Lung (tissue), 12 donors: ENCODE measurements around the gene MRTFA. TPM values are rescaled to one million over a fixed set of nuclear protein-coding genes. Genes with fewer than 3 reads are reported as not detected.

Source experiments
- ATAC-seq: fragments of 200-7000 bp; cut with Tn5 transposase; one replicate; pipeline ENCODE4 v1.9.1; 2020; ENCODE audit warnings: moderate number of reproducible peaks; ENCODE audit not compliant: insufficient read depth, low FRiP score
- DNase-seq, 3 donors: peaks; one replicate each; pipeline ENCODE4 v3.0.0-alpha.2; 2013 to 2017
- H3K27ac ChIP-seq, 2 donors: one replicate each; pipeline ENCODE4 v1.5.1; 2013; ENCODE audit warnings: mild to moderate bottlenecking in 2 of 2, moderate library complexity in 2 of 2, control low read depth in 1 of 2, inconsistent platforms in 1 of 2, low read depth in 1 of 2, low read length in 1 of 2
- H3K27me3 ChIP-seq, 3 donors: one replicate each; pipeline ENCODE4 v1.5.1; 2013; ENCODE audit warnings: low read length in 2 of 3; ENCODE audit not compliant: control insufficient read depth in 3 of 3, insufficient read depth in 3 of 3
- H3K36me3 ChIP-seq, 4 donors: one replicate each; pipeline ENCODE4 v1.5.1; 2013; ENCODE audit warnings: low read length in 4 of 4, mild to moderate bottlenecking in 1 of 4, moderate library complexity in 1 of 4; ENCODE audit not compliant: control insufficient read depth in 4 of 4, insufficient read depth in 4 of 4
- H3K4me1 ChIP-seq, 5 donors: one replicate each; pipeline ENCODE4 v1.5.1; 2013; ENCODE audit warnings: low read length in 5 of 5, mild to moderate bottlenecking in 2 of 5, moderate library complexity in 1 of 5; ENCODE audit not compliant: control insufficient read depth in 5 of 5, insufficient read depth in 5 of 5
- H3K4me3 ChIP-seq: one replicate; pipeline ENCODE4 v1.5.1; 2013; ENCODE audit warnings: mild to moderate bottlenecking, control low read depth, moderate library complexity
- H3K9ac ChIP-seq, 2 donors: one replicate each; pipeline ENCODE4 v1.5.1; 2013; ENCODE audit warnings: low read length in 2 of 2, control low read depth in 1 of 2; ENCODE audit not compliant: insufficient read depth in 1 of 2
- H3K9me3 ChIP-seq, 4 donors: one replicate each; pipeline ENCODE4 v1.5.1; 2013; ENCODE audit warnings: low read length in 3 of 4, mild to moderate bottlenecking in 1 of 4, moderate library complexity in 1 of 4; ENCODE audit not compliant: control insufficient read depth in 4 of 4, insufficient read depth in 3 of 4
- WGBS, 2 donors: extraction: QIAGEN DNeasy Blood & Tissue Kit; methylation state at CpG; one replicate each; pipeline ENCODE4 v1.1.7; 2013; 5-methylcytosine and 5-hydroxymethylcytosine counted together
- polyA plus RNA-seq, 2 donors: library from polyadenylated mRNA; stranded (reverse); fragments of 200-250 nt; gene quantifications; one replicate each; pipeline ENCODE4 v1.2.1, GENCODE V29; 2013
- total RNA-seq, 2 donors: library from RNA; depleted of rRNA in 1 of 2; stranded (reverse); fragments of >200 nt in 1 of 2; gene quantifications; one replicate each; pipeline ENCODE4 v1.2.1, GENCODE V29; 2014 to 2021
- TF ChIP-seq, protein P1 (sequence below): IDR thresholded peaks from 2 replicates; pipeline ENCODE4 v1.5.1; 2012; ENCODE audit warnings: mild to moderate bottlenecking; ENCODE audit errors: control extremely low read depth, extremely low read depth
- donor health status: control.
- donor health status: control.
- donor health status: Bipolar disorder and iron deficiency.
- donor health status: healthy.
- donor health status: DM: yes; HTN: yes; CAD: no.

Gene MRTFA
- total and polyA plus RNA-seq, 4 donors = 26.3 to 64.0 (median 40.1) TPM

GRCh38 chr22:40397396-40397795, 239.1 kb downstream of the MRTFA start:
- no peaks in the 10 kb centered on the region for H3K9me3 ChIP-seq
- TF ChIP-seq, protein P1, sequence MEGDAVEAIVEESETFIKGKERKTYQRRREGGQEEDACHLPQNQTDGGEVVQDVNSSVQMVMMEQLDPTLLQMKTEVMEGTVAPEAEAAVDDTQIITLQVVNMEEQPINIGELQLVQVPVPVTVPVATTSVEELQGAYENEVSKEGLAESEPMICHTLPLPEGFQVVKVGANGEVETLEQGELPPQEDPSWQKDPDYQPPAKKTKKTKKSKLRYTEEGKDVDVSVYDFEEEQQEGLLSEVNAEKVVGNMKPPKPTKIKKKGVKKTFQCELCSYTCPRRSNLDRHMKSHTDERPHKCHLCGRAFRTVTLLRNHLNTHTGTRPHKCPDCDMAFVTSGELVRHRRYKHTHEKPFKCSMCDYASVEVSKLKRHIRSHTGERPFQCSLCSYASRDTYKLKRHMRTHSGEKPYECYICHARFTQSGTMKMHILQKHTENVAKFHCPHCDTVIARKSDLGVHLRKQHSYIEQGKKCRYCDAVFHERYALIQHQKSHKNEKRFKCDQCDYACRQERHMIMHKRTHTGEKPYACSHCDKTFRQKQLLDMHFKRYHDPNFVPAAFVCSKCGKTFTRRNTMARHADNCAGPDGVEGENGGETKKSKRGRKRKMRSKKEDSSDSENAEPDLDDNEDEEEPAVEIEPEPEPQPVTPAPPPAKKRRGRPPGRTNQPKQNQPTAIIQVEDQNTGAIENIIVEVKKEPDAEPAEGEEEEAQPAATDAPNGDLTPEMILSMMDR = no peak
- H3K27me3 ChIP-seq = no peaks in the 10 kb centered on the region
- H3K4me3 ChIP-seq = no peak overlapping the region
- peaks cover 0 to 18% (median 8%) of the 10 kb centered on the region in 5 donors for H3K4me1 ChIP-seq
- DNase-seq = peak; percentile 13 to 40 (median 32)
- no peak for ATAC-seq
- H3K36me3 ChIP-seq = peaks cover 0 to 21% (median 9%) of the 10 kb centered on the region in 4 donors
- no peak overlapping the region for H3K9ac ChIP-seq
- H3K27ac ChIP-seq = peak overlapping the region in 1 of 2 donors; percentile 86
- WGBS, 2 donors = 38 to 48% methylated on average over 1 of the region's 1 CpG

- Histone ChIP-seq H3K9ac (peak overlapping the region in 1 of 2 donors; percentile 67), H3K27me3 (no peaks in the 10 kb centered on the region), H3K4me1 (peaks cover 0 to 18% (median 8%) of the 10 kb centered on the region in 5 donors), H3K9me3 (no peaks in the 10 kb centered on the region), H3K4me3 (no peak overlapping the region), H3K36me3 (peaks cover 0 to 16% (median 8%) of the 10 kb centered on the region in 4 donors), H3K27ac (peak overlapping the region in 1 of 2 donors; percentile 86)
- DNase-seq (peak; percentile 91 to 96 (median 94)), ATAC-seq (no peak)
- TF ChIP-seq, protein P1 = no peak
- WGBS, 2 donors = 26 to 34% methylated on average over 4 of the region's 4 CpGs
These were observed 239.6 kb downstream of the MRTFA start for GRCh38 chr22:40396882-40397281.

- DNase-seq (no peak), ATAC-seq (no peak)
- TF ChIP-seq, protein P1 = no peak
- H3K36me3 ChIP-seq = peaks cover 0 to 6% (median 2%) of the 10 kb centered on the region in 4 donors
- H3K4me3 ChIP-seq = no peak overlapping the region
- WGBS, 2 donors = 75 to 92% methylated on average over 7 of the region's 7 CpGs
- H3K9ac ChIP-seq = no peak overlapping the region
- H3K27me3 ChIP-seq = no peaks in the 10 kb centered on the region
- H3K9me3 ChIP-seq = no peaks in the 10 kb centered on the region
- H3K27ac ChIP-seq = no peak overlapping the region
- peaks cover 0 to 18% (median 8%) of the 10 kb centered on the region in 5 donors for H3K4me1 ChIP-seq
These were observed 240.9 kb downstream of the MRTFA start for GRCh38 chr22:40395607-40396006.

DNA sequence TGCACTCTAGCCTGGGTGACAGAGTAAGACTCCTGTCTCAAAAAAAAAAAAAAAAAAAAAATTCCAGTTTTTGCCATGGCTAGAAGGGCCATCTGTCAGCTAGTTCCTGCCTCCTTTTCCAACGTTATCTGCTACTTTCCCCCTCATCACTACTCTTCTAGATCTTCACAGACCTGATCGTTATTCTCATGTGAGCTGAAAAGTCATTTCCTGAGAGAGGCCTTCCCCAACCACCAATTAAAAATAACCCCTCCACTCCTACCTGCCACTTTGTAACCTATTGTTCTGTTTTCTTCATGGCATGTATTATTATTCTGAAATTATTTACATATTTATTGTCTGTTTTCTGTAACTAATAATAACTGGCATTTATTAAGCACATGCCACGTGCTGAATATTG, 241.9 kb downstream of the MRTFA start:
- H3K9ac ChIP-seq = no peak overlapping the region
- 50 to 58% methylated on average over 3 of the region's 3 CpGs for WGBS, 2 donors
- H3K27me3 ChIP-seq = no peaks in the 10 kb centered on the region
- TF ChIP-seq, protein P1 = no peak
- peaks cover 0 to 4% (median under 1%) of the 10 kb centered on the region in 4 donors for H3K36me3 ChIP-seq
- ATAC-seq = no peak
- no peak overlapping the region for H3K4me3 ChIP-seq
- H3K9me3 ChIP-seq = no peaks in the 10 kb centered on the region
- H3K4me1 ChIP-seq = peaks cover 0 to 18% (median 5%) of the 10 kb centered on the region in 5 donors
- DNase-seq = no peak
- no peak overlapping the region for H3K27ac ChIP-seq
